Subcutaneous adipose tissue (tissue), 4 donors: ENCODE results near the gene SND1. TPM values are rescaled to one million over a fixed set of nuclear protein-coding genes. Genes with fewer than 3 reads are reported as not detected.

Experiments
- CTCF ChIP-seq: fragments of 450-650 bp; IDR thresholded peaks from one replicate; pipeline ENCODE4 v1.5.1; 2016; ENCODE audit warnings: low read depth, mild to moderate bottlenecking, control low read depth, antibody characterized with exemption, moderate library complexity
- total RNA-seq, 4 donors: library from RNA; depleted of rRNA; stranded (reverse); fragments of >200 nt; gene quantifications; one replicate each; pipeline ENCODE4 v1.1.0, GENCODE V29; 2016

Gene SND1
- total RNA-seq, 4 donors from 2014 or later: 73.9 to 98.3 (median 88.9) TPM

- TF ChIP-seq CTCF: no peak
These were observed 324.2 kb downstream of the SND1 start for GRCh38 chr7:127976056-127976737.

- no peak for TF ChIP-seq CTCF
These were observed 324.7 kb downstream of the SND1 start for GRCh38 chr7:127976738-127977120.

- no peak for TF ChIP-seq CTCF
These were observed 326.4 kb downstream of the SND1 start for GRCh38 chr7:127978421-127978820.

- TF ChIP-seq CTCF: no peak
These were observed 327.2 kb downstream of the SND1 start for GRCh38 chr7:127979113-127979727.

- TF ChIP-seq CTCF: no peak
These were observed 327.7 kb downstream of the SND1 start for GRCh38 chr7:127979728-127980126.

- TF ChIP-seq CTCF: no peak
These were observed 328.9 kb downstream of the SND1 start for GRCh38 chr7:127980901-127981300.

GRCh38 chr7:127981965-127982364 is 330.0 kb downstream of the SND1 start:
- TF ChIP-seq CTCF: no peak
